ENCODE results near the gene MAGI2.
"Not testable (repeated sequence)": the region's sequence is repeated elsewhere in the genome, so short reads cannot be mapped to it uniquely, and the experiment has no call there.

Gene MAGI2

DNA sequence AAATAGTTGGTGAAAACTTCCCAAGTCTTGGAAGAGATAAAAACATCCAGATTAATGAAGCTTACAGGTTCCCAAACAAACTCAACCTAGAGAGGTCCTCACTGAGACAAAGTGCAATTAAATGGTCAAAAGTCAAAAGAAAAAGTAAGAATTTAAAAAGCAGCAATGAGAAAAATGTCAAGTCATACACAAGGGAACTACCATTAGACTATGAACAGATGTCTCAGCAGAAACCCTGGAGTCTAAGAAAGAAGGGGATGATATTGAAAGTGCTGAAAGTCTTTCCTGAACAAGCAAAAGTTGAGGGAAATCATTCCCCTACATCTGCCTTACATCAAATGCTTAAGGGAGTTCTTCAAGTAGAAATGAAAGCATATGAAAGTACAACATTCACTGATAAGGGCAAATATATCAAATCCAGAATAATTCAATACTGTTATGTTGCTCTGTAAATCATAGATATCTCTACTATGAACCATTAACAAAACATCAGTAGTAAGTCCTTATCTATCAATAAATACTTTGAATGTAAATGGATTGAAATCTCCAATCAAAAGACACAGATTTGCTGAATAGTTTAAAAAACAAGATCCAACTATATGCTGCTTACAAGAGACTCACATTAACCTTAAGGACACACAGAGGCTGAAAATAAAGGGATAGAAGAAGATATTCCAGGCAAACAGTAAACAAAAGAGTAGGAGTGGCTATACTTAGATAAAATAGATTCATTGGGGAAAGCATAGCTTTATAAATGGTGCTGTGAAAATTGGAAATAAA, 1205.4 kb downstream of the MAGI2 start:
- Histone ChIP-seq H3K27ac (no peak overlapping the region), H3K36me3 (no peaks in the 10 kb centered on the region), H3K9me3 (no peaks in the 10 kb centered on the region), H3K27me3 (no peaks in the 10 kb centered on the region), H3K4me1 (ENCODE audit: control insufficient read depth in 1 of 2, insufficient read depth in 1 of 2, low read depth in 1 of 2, low read length in 1 of 2) (no peaks in the 10 kb centered on the region), H3K4me3 (ENCODE audit: low read depth in 1 of 2, low read length in 1 of 2) (no peak overlapping the region)
- no peak for TF ChIP-seq CTCF (IDR thresholded peaks at IDR 0.05)

DNA sequence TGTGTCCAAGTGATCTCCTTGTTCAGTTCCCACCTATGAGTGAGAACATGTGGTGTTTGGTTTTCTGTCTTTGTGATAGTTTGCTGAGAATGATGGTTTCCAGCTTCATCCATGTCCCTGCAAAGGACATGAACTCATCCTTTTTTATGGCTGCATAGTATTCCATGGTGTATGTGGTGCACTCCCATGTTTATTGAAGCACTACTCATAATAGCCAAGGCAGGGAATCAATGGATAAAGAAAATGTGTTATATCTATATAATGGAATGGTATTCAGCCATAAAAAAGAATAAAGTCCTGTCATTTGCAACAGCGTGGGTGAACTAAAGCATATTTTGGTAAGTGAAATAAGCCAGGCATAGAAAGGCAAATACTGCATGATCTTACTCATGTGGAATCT, 1213.3 kb downstream of the MAGI2 start:
- not testable (repeated sequence) for H3K4me1 ChIP-seq (ENCODE audit: control insufficient read depth in 1 of 2, insufficient read depth in 1 of 2, low read depth in 1 of 2, low read length in 1 of 2); H3K9me3 ChIP-seq; H3K27ac ChIP-seq; H3K4me3 ChIP-seq (ENCODE audit: low read depth in 1 of 2, low read length in 1 of 2); H3K27me3 ChIP-seq; H3K36me3 ChIP-seq

GRCh38 chr7:78234634-78235033, 1218.8 kb downstream of the MAGI2 start:
- H3K36me3 ChIP-seq, result no peaks in the 10 kb centered on the region
- TF ChIP-seq CTCF (IDR thresholded peaks at IDR 0.05), result no peak
- no peaks in the 10 kb centered on the region for H3K9me3 ChIP-seq
- no peaks in the 10 kb centered on the region for H3K4me1 ChIP-seq (ENCODE audit: control insufficient read depth in 1 of 2, insufficient read depth in 1 of 2, low read depth in 1 of 2, low read length in 1 of 2)
- no peak overlapping the region for H3K27ac ChIP-seq
- no peak overlapping the region for H3K4me3 ChIP-seq (ENCODE audit: low read depth in 1 of 2, low read length in 1 of 2)
- H3K27me3 ChIP-seq, result no peaks in the 10 kb centered on the region

DNA sequence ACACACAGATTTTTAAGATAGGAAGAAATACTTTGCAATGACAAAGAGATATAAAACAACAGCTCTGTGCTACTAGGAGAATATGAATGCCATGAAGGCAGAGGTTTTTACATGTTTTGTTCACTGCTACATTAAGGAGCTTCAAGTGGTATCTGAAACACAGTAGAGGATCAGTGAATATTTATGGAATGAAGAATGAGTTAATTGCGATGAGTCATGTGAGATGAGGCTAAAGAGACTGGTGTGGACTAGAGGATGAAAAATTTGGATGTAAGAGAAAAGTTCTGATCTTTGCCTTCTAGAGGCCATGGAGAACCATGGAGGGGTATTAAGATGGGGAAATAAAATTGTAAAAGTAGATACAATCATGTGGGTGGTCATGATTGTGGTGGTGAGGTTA, 1220.7 kb downstream of the MAGI2 start:
- no peak for TF ChIP-seq CTCF (IDR thresholded peaks at IDR 0.05)
- no peak overlapping the region for H3K4me3 ChIP-seq (ENCODE audit: low read depth in 1 of 2, low read length in 1 of 2)
- H3K27ac ChIP-seq, result no peak overlapping the region
- no peaks in the 10 kb centered on the region for H3K4me1 ChIP-seq (ENCODE audit: control insufficient read depth in 1 of 2, insufficient read depth in 1 of 2, low read depth in 1 of 2, low read length in 1 of 2)
- H3K36me3 ChIP-seq, result no peaks in the 10 kb centered on the region
- no peaks in the 10 kb centered on the region for H3K9me3 ChIP-seq
- no peaks in the 10 kb centered on the region for H3K27me3 ChIP-seq

DNA sequence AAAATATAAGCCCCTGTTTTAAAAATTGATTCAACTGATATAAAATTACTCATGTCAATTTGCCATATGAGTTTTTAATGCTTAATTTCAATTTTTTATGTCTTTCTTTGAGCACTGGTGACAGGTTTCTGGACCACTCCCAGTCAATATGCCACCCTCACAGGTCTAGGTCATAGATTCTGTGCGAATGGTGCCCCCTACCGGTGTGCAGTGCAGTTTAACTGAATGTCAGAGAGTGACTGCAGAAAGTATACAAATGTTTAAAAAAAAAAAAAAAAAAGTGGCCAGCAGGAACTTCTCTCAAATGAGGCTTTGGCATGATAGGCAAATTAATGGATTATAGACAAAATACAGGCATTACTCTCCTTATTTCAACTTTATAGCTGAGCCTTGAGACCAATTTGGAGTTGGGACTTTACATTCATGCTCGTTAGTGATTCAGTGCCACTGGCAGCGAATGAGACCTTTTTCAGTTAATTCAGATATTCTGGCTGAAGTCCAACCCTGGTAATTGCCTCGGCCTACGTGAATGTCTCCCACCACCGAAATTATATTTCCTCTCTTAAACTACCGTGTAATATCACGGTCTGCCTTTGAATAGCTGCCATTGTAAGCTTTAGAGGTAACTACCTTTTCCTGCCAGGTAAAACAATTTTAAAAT, 1227.3 kb downstream of the MAGI2 start:
- H3K4me3 ChIP-seq (ENCODE audit: low read depth in 1 of 2, low read length in 1 of 2), result no peak overlapping the region
- H3K27me3 ChIP-seq, result no peaks in the 10 kb centered on the region
- no peaks in the 10 kb centered on the region for H3K9me3 ChIP-seq
- no peaks in the 10 kb centered on the region for H3K36me3 ChIP-seq
- no peaks in the 10 kb centered on the region for H3K4me1 ChIP-seq (ENCODE audit: control insufficient read depth in 1 of 2, insufficient read depth in 1 of 2, low read depth in 1 of 2, low read length in 1 of 2)
- H3K27ac ChIP-seq, result no peak overlapping the region
- no peak for TF ChIP-seq CTCF (IDR thresholded peaks at IDR 0.05)

DNA sequence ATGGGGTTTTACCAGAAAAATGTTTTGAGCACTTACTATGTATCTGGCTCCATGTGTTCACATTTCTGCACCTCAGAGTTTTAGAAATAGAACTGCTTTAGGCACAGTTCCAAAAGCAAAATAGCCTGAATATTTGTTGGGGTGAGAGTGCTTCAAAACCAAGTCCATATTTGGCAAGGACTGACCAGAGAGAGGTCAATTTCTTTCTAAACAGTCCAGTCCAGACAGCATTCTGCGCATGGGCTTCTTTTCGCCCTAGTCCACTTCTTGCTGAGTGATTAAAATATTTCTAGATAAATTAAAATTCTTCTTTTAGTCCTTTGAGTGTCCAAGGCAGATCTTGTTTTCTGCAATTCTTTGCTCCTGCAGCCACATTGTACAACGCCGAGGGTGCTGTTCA, 1227.9 kb downstream of the MAGI2 start:
- TF ChIP-seq CTCF (IDR thresholded peaks at IDR 0.05), result no peak
- H3K27ac ChIP-seq, result no peak overlapping the region
- H3K4me3 ChIP-seq (ENCODE audit: low read depth in 1 of 2, low read length in 1 of 2), result no peak overlapping the region
- no peaks in the 10 kb centered on the region for H3K9me3 ChIP-seq
- H3K27me3 ChIP-seq, result no peaks in the 10 kb centered on the region
- no peaks in the 10 kb centered on the region for H3K36me3 ChIP-seq
- H3K4me1 ChIP-seq (ENCODE audit: control insufficient read depth in 1 of 2, insufficient read depth in 1 of 2, low read depth in 1 of 2, low read length in 1 of 2), result no peaks in the 10 kb centered on the region

Measured in neutrophil (primary cell).